Natural killer cell (primary cell): ENCODE results near the gene C19orf38. TPM values are rescaled to one million over a fixed set of nuclear protein-coding genes. Genes with fewer than 3 reads are reported as not detected.

Source experiments
- ATAC-seq, 3 donors: fragments of 150-1000 bp in 2 of 3; fragments of 200-7000 bp in 1 of 3; cut with Tn5 transposase; 1 replicate in 1 of 3; 2 replicates in 2 of 3; pipeline ENCODE4 v1.10.0; 2021; ENCODE audit warnings: mild to moderate bottlenecking in 2 of 3, moderate library complexity in 2 of 3
- DNase-seq, 2 donors: peaks; one replicate each; pipeline versions ENCODE4 v3.0.0 to v3.0.0-alpha.2; 2013 to 2021; ENCODE audit warnings: mixed read lengths in 1 of 2
- H3K27ac ChIP-seq: one replicate; pipeline ENCODE4 v1.5.1; 2013; ENCODE audit warnings: mild to moderate bottlenecking, low read length
- H3K27me3 ChIP-seq: one replicate; pipeline ENCODE4 v1.6.1; 2013; ENCODE audit warnings: low read length; ENCODE audit not compliant: control insufficient read depth, insufficient read depth
- H3K36me3 ChIP-seq: one replicate; pipeline ENCODE4 v1.6.1; 2013; ENCODE audit warnings: low read length; ENCODE audit not compliant: control insufficient read depth, insufficient read depth
- H3K4me1 ChIP-seq: one replicate; pipeline ENCODE4 v1.6.1; 2013; ENCODE audit warnings: low read length; ENCODE audit not compliant: control insufficient read depth, insufficient read depth
- H3K4me3 ChIP-seq: one replicate; pipeline ENCODE4 v1.5.1; 2013; ENCODE audit warnings: low read length
- H3K9me3 ChIP-seq: one replicate; pipeline ENCODE4 v1.6.1; 2013; ENCODE audit warnings: low read length; ENCODE audit not compliant: control insufficient read depth, insufficient read depth
- H3K27ac Mint-ChIP-seq, 2 donors: one replicate each; pipeline ENCODE4 v1.8.0; 2022; ENCODE audit warnings: mild to moderate bottlenecking in 2 of 2, mixed read lengths in 2 of 2, moderate library complexity in 1 of 2
- H3K27me3 Mint-ChIP-seq, 2 donors: one replicate each; pipeline ENCODE4 v1.8.0; 2022; ENCODE audit warnings: low read depth in 2 of 2, mixed read lengths in 2 of 2
- H3K36me3 Mint-ChIP-seq: one replicate; pipeline ENCODE4 v1.8.0; 2022; ENCODE audit warnings: mixed read lengths
- H3K4me1 Mint-ChIP-seq, 2 donors: one replicate each; pipeline ENCODE4 v1.8.0; 2022; ENCODE audit warnings: mixed read lengths in 2 of 2
- H3K4me3 Mint-ChIP-seq: one replicate; pipeline ENCODE4 v1.8.0; 2022; ENCODE audit warnings: mild to moderate bottlenecking, moderate library complexity, mixed read lengths
- H3K9me3 Mint-ChIP-seq, 2 donors: one replicate each; pipeline ENCODE4 v1.8.0; 2022; ENCODE audit warnings: mixed read lengths in 2 of 2
- CTCF ChIP-seq: fragments of 200-600 bp; IDR thresholded peaks from one replicate; pipeline ENCODE4 v1.8.0; 2022; ENCODE audit warnings: antibody characterized with exemption
- WGBS: methylation state at CpG from one replicate; pipeline ENCODE4 v1.1.7; 2013; ENCODE audit warnings: missing lambda C conversion rate; ENCODE audit not compliant: insufficient coverage; 5-methylcytosine and 5-hydroxymethylcytosine counted together
- intact Hi-C: fragments of 100-400 bp; cut with micrococcal nuclease; formaldehyde crosslinking; loops from one replicate; pipeline ENCODE4 v1.14.2; 2022
- total RNA-seq, 4 donors: library from RNA; stranded (reverse); fragments of 120-200 nt in 1 of 4; gene quantifications; one replicate each; pipeline versions ENCODE4 v1.2.3 to v1.2.4, GENCODE V29; 2013 to 2022

Gene C19orf38
- total RNA-seq, 3 donors from 2014 or later (not counting 1 experiment from before 2014, with no cell fraction given), result 2.9 to 9.9 (median 6.2) TPM

GRCh38 chr19:10891405-10892086, 43.3 kb downstream of the C19orf38 start:
- DNase-seq (no peak), ATAC-seq (no peak)
- H3K4me1 Mint-ChIP-seq, result peaks cover under 1 to 7% of the 10 kb centered on the region in 2 donors
- no peaks in the 10 kb centered on the region for H3K4me1 ChIP-seq
- no peaks in the 10 kb centered on the region for H3K27me3 ChIP-seq
- H3K4me3 Mint-ChIP-seq, result no peak overlapping the region
- no peaks in the 10 kb centered on the region for H3K27me3 Mint-ChIP-seq
- WGBS, result 96% methylated on average over 21 of the region's 21 CpGs
- intact Hi-C loops, result no loop called here
- no peak overlapping the region for H3K27ac ChIP-seq
- TF ChIP-seq CTCF, result no peak
- H3K4me3 ChIP-seq, result no peak overlapping the region
- H3K9me3 Mint-ChIP-seq, result no peaks in the 10 kb centered on the region
- no peaks in the 10 kb centered on the region for H3K9me3 ChIP-seq
- H3K27ac Mint-ChIP-seq, result no peak overlapping the region
- H3K36me3 Mint-ChIP-seq, result no peaks in the 10 kb centered on the region
- H3K36me3 ChIP-seq, result no peaks in the 10 kb centered on the region

GRCh38 chr19:10892256-10892655, 44.0 kb downstream of the C19orf38 start:
- Histone ChIP-seq H3K9me3 (no peaks in the 10 kb centered on the region), H3K27ac (no peak overlapping the region), H3K4me3 (no peak overlapping the region), H3K36me3 (no peaks in the 10 kb centered on the region), H3K4me1 (no peaks in the 10 kb centered on the region), H3K27me3 (no peaks in the 10 kb centered on the region)
- Mint-ChIP-seq H3K4me1 (peaks cover 7 to 13% of the 10 kb centered on the region in 2 donors), H3K4me3 (no peak overlapping the region), H3K36me3 (no peaks in the 10 kb centered on the region), H3K27me3 (no peaks in the 10 kb centered on the region), H3K9me3 (no peaks in the 10 kb centered on the region), H3K27ac (no peak overlapping the region)
- intact Hi-C loops, result no loop called here
- no peak for TF ChIP-seq CTCF
- no peak for DNase-seq
- ATAC-seq, result no peak
- 95% methylated on average over 11 of the region's 13 CpGs for WGBS

GRCh38 chr19:10894911-10895213, 46.6 kb downstream of the C19orf38 start:
- ATAC-seq, result no peak
- H3K27me3 ChIP-seq, result no peaks in the 10 kb centered on the region
- TF ChIP-seq CTCF, result no peak
- no peaks in the 10 kb centered on the region for H3K4me1 ChIP-seq
- Mint-ChIP-seq H3K4me3 (no peak overlapping the region), H3K27ac (no peak overlapping the region), H3K4me1 (peaks cover 7 to 10% of the 10 kb centered on the region in 2 donors), H3K36me3 (no peaks in the 10 kb centered on the region), H3K27me3 (no peaks in the 10 kb centered on the region), H3K9me3 (no peaks in the 10 kb centered on the region)
- 96% methylated on average over 7 of the region's 7 CpGs for WGBS
- no peaks in the 10 kb centered on the region for H3K9me3 ChIP-seq
- intact Hi-C loops, result no loop called here
- DNase-seq, result no peak
- no peaks in the 10 kb centered on the region for H3K36me3 ChIP-seq
- no peak overlapping the region for H3K4me3 ChIP-seq
- H3K27ac ChIP-seq, result no peak overlapping the region

GRCh38 chr19:10895363-10895762, 47.1 kb downstream of the C19orf38 start:
- H3K36me3 ChIP-seq, result no peaks in the 10 kb centered on the region
- H3K27ac ChIP-seq, result no peak overlapping the region
- Mint-ChIP-seq H3K36me3 (no peaks in the 10 kb centered on the region), H3K9me3 (no peaks in the 10 kb centered on the region), H3K27me3 (no peaks in the 10 kb centered on the region), H3K4me3 (no peak overlapping the region), H3K27ac (no peak overlapping the region), H3K4me1 (peaks cover 7 to 10% of the 10 kb centered on the region in 2 donors)
- ATAC-seq (no peak), DNase-seq (no peak)
- no peaks in the 10 kb centered on the region for H3K27me3 ChIP-seq
- no peaks in the 10 kb centered on the region for H3K4me1 ChIP-seq
- 84% methylated on average over 6 of the region's 6 CpGs for WGBS
- H3K9me3 ChIP-seq, result no peaks in the 10 kb centered on the region
- intact Hi-C loops, result no loop called here
- no peak for TF ChIP-seq CTCF
- H3K4me3 ChIP-seq, result no peak overlapping the region
